ENCODE results near the gene TAL2. TPM values are rescaled to one million over a fixed set of nuclear protein-coding genes. Genes with fewer than 3 reads are reported as not detected.

The TAL2 gene
- total RNA-seq, 1 donor from 2014 or later, result not detected

DNA sequence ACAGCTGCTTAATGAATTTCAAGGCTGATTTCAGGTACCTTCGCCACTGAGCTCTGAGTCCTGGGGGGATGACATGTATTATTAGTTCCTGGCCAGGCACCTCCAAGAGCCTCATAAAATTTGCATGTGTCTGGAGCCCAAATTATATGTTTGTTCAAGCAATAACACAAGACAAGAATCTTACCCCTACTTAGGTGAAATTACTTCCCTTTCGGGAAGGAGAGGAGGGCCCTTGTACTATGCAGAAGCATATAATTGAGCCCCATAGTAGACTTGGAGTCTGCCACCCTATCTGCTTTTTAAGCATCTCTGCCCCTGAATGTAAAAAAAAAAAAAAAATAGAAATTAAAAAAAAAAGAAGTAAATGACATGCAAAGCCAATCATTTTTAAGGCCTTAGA lies 19.1 kb downstream of the TAL2 start:
- Histone ChIP-seq H3K4me3 (no peak overlapping the region), H3K4me1 (no peaks in the 10 kb centered on the region), H3K27me3 (ENCODE audit: low read depth) (no peaks in the 10 kb centered on the region), H3K27ac (no peak overlapping the region), H3K9me3 (no peaks in the 10 kb centered on the region), H3K36me3 (no peaks in the 10 kb centered on the region)
- intact Hi-C loops (cut with DNase I), result no loop called here
- no peak for DNase-seq
- TF ChIP-seq, protein P1, sequence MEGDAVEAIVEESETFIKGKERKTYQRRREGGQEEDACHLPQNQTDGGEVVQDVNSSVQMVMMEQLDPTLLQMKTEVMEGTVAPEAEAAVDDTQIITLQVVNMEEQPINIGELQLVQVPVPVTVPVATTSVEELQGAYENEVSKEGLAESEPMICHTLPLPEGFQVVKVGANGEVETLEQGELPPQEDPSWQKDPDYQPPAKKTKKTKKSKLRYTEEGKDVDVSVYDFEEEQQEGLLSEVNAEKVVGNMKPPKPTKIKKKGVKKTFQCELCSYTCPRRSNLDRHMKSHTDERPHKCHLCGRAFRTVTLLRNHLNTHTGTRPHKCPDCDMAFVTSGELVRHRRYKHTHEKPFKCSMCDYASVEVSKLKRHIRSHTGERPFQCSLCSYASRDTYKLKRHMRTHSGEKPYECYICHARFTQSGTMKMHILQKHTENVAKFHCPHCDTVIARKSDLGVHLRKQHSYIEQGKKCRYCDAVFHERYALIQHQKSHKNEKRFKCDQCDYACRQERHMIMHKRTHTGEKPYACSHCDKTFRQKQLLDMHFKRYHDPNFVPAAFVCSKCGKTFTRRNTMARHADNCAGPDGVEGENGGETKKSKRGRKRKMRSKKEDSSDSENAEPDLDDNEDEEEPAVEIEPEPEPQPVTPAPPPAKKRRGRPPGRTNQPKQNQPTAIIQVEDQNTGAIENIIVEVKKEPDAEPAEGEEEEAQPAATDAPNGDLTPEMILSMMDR (IDR thresholded peaks at IDR 0.05), result no peak
- no peak for ATAC-seq

DNA sequence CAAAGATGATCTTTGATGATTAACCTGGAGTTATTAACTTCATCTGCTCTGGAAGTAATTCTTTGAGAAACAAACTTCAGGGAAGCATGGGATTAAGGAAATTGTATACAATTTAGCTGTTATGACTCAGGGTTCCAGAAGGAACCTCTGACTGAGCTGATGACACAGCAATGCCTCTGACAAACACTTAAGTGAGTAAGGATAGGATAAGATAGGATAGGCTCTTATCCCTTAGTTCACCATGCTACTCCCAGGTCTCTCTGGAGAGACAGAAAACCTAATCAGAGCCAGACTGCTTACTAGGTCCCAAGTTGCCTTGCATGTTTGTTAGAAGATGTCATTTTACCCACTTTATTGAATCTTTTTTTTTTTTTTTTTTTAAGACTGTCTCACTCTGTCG lies 19.5 kb downstream of the TAL2 start:
- ATAC-seq, result no peak
- no peaks in the 10 kb centered on the region for H3K9me3 ChIP-seq
- H3K27ac ChIP-seq, result no peak overlapping the region
- intact Hi-C loops (cut with DNase I), result no loop called here
- no peaks in the 10 kb centered on the region for H3K36me3 ChIP-seq
- H3K4me1 ChIP-seq, result no peaks in the 10 kb centered on the region
- TF ChIP-seq, protein P1 (IDR thresholded peaks at IDR 0.05), result no peak
- H3K27me3 ChIP-seq (ENCODE audit: low read depth), result no peaks in the 10 kb centered on the region
- DNase-seq, result no peak
- H3K4me3 ChIP-seq, result no peak overlapping the region

DNA sequence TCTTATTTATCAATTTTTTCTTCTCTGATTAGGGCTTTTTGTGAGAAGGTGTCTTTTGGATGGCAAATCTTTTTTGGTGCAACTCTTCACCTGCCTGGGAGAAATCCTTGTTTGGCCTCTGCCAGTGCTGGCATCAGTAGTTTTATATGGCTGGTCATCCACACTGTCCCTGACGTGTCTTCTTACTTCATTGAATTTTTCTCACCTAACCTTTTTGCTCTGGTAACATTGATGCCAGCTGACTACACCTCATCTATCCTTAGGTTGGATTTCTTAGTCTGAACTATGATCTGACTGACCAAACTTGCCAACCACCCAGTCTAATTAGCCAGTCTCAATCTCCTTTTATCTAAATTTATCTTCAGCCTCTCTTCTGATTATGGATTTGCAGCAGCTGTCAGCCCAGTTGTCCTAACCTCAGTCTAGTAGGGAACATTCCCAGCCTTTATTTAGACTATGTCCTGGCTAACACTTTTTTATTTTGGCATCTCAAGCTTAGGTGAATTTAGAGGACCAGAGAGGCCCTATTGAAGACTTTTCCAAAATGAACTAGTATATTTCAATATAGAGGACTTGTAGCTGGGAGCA lies 21.5 kb downstream of the TAL2 start:
- no peak overlapping the region for H3K27ac ChIP-seq
- ATAC-seq, result no peak
- intact Hi-C loops (cut with DNase I), result no loop called here
- no peak overlapping the region for H3K4me3 ChIP-seq
- TF ChIP-seq, protein P1 (IDR thresholded peaks at IDR 0.05), result no peak
- H3K9me3 ChIP-seq, result no peaks in the 10 kb centered on the region
- no peak for DNase-seq
- H3K27me3 ChIP-seq (ENCODE audit: low read depth), result no peaks in the 10 kb centered on the region
- H3K4me1 ChIP-seq, result no peaks in the 10 kb centered on the region
- no peaks in the 10 kb centered on the region for H3K36me3 ChIP-seq

DNA sequence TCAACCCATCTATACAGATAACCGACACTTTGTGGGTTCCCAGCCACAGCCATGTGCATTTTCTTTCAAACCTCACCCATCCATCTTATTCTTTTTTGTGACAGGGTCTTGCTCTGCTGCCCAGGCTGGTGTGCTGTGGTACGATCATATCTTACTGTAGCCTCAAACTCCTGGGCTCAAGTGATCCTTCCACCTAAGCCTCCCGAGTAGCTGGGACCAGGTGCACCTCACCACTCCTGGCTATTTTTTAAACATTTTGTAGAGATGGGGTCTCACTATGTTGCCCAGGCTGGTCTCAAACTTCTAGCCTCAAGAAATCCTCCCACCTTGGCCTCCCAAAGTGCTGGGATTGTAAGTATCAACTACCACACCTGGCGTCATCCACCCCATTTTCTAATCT lies 24.7 kb downstream of the TAL2 start:
- DNase-seq, result no peak
- Histone ChIP-seq H3K36me3 (no peaks in the 10 kb centered on the region), H3K27me3 (ENCODE audit: low read depth) (peaks cover 10% of the 10 kb centered on the region), H3K4me3 (no peak overlapping the region), H3K4me1 (no peaks in the 10 kb centered on the region), H3K9me3 (no peaks in the 10 kb centered on the region), H3K27ac (no peak overlapping the region)
- ATAC-seq, result no peak
- TF ChIP-seq, protein P1 (IDR thresholded peaks at IDR 0.05), result no peak
- intact Hi-C loops (cut with DNase I), result no loop called here

DNA sequence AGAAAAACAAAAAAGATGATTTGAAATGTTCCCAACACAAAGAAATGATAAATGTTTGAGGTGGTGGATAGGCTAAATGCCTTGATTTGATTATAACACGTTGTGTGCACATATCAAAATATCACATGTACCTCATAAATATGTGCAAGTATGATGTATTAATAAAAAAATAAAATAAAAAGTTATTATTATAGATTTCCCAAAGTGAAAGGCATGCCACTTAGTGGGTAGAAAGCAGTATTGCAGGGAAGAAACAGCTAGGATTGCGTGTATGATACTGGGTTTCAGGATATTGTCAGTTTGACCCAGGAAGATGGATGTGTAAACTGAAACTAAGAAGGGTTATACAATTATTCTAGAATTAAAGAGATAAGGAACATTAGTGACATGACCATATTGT lies 28.5 kb downstream of the TAL2 start:
- H3K27ac ChIP-seq, result no peak overlapping the region
- no peak for ATAC-seq
- H3K27me3 ChIP-seq (ENCODE audit: low read depth), result peaks cover 29% of the 10 kb centered on the region
- intact Hi-C loops (cut with DNase I), result no loop called here
- no peaks in the 10 kb centered on the region for H3K36me3 ChIP-seq
- no peak overlapping the region for H3K4me3 ChIP-seq
- TF ChIP-seq, protein P1 (IDR thresholded peaks at IDR 0.05), result peak; percentile 30
- DNase-seq, result no peak
- H3K4me1 ChIP-seq, result peaks cover 16% of the 10 kb centered on the region
- no peaks in the 10 kb centered on the region for H3K9me3 ChIP-seq
